Panc1 (cell line): Measurements from ENCODE around the gene RIOK3.

Source experiments
- TF ChIP-seq, protein P1 (sequence below): fragments of 450-650 bp; IDR thresholded peaks from 2 replicates; pipeline ENCODE4 v1.5.1; 2017; ENCODE audit warnings: mild to moderate bottlenecking
- TF ChIP-seq, protein P2 (sequence below), 2 experiments: IDR thresholded peaks; 2 replicates each; pipeline ENCODE4 v1.6.1; 2011 to 2012; ENCODE audit warnings: low read depth in 2 of 2, control low read depth in 1 of 2, low read length in 1 of 2, mild to moderate bottlenecking in 1 of 2, moderate library complexity in 1 of 2; ENCODE audit not compliant: insufficient read depth in 1 of 2

DNA sequence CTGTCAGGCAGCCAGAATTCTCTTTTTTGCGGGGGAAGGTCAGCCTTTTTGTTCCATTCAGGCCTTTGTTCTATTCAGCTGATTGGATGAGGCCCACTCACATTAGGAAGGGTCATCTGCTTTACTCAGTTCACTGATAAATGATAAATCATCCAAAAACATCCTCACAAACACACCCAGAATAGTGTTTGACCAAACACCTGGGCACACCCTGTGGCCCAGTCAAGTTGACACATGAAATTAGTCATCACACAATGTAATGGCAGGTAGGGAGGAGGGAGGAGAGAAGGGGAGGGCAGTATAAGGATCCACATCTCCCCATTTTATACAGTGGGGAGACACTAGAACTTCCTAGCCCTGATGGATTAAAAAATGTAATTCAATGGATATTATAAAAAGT is 41.9 kb downstream of the RIOK3 start:
- TF ChIP-seq, protein P1, sequence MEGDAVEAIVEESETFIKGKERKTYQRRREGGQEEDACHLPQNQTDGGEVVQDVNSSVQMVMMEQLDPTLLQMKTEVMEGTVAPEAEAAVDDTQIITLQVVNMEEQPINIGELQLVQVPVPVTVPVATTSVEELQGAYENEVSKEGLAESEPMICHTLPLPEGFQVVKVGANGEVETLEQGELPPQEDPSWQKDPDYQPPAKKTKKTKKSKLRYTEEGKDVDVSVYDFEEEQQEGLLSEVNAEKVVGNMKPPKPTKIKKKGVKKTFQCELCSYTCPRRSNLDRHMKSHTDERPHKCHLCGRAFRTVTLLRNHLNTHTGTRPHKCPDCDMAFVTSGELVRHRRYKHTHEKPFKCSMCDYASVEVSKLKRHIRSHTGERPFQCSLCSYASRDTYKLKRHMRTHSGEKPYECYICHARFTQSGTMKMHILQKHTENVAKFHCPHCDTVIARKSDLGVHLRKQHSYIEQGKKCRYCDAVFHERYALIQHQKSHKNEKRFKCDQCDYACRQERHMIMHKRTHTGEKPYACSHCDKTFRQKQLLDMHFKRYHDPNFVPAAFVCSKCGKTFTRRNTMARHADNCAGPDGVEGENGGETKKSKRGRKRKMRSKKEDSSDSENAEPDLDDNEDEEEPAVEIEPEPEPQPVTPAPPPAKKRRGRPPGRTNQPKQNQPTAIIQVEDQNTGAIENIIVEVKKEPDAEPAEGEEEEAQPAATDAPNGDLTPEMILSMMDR, result no peak
- TF ChIP-seq, protein P2, sequence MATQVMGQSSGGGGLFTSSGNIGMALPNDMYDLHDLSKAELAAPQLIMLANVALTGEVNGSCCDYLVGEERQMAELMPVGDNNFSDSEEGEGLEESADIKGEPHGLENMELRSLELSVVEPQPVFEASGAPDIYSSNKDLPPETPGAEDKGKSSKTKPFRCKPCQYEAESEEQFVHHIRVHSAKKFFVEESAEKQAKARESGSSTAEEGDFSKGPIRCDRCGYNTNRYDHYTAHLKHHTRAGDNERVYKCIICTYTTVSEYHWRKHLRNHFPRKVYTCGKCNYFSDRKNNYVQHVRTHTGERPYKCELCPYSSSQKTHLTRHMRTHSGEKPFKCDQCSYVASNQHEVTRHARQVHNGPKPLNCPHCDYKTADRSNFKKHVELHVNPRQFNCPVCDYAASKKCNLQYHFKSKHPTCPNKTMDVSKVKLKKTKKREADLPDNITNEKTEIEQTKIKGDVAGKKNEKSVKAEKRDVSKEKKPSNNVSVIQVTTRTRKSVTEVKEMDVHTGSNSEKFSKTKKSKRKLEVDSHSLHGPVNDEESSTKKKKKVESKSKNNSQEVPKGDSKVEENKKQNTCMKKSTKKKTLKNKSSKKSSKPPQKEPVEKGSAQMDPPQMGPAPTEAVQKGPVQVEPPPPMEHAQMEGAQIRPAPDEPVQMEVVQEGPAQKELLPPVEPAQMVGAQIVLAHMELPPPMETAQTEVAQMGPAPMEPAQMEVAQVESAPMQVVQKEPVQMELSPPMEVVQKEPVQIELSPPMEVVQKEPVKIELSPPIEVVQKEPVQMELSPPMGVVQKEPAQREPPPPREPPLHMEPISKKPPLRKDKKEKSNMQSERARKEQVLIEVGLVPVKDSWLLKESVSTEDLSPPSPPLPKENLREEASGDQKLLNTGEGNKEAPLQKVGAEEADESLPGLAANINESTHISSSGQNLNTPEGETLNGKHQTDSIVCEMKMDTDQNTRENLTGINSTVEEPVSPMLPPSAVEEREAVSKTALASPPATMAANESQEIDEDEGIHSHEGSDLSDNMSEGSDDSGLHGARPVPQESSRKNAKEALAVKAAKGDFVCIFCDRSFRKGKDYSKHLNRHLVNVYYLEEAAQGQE (IDR thresholded peaks at IDR 0.05; ENCODE audit: insufficient read depth in 1 of 2, low read depth in 2 of 2, low read length in 1 of 2), result no peak
